Chondrocyte (in vitro differentiated cells): ENCODE results near the gene ATRX. TPM values are rescaled to one million over a fixed set of nuclear protein-coding genes. Genes with fewer than 3 reads are reported as not detected.
"Not testable (repeated sequence)": the region's sequence is repeated elsewhere in the genome, so short reads cannot be mapped to it uniquely, and the experiment has no call there.

Experiments
- DNase-seq: peaks from one replicate; pipeline ENCODE4 v3.0.0; 2021; ENCODE audit warnings: mixed read lengths, low spot score
- H3K27ac Mint-ChIP-seq: one replicate; pipeline ENCODE4 v1.8.0; 2021; ENCODE audit warnings: mild to moderate bottlenecking, moderate library complexity, mixed read lengths; ENCODE audit not compliant: unreplicated experiment
- H3K27me3 Mint-ChIP-seq: 2 replicates; pipeline ENCODE4 v1.8.0; 2021; ENCODE audit warnings: low read depth, mixed read lengths
- H3K36me3 Mint-ChIP-seq: 2 replicates; pipeline ENCODE4 v1.8.0; 2021; ENCODE audit warnings: low read depth, mixed read lengths
- H3K4me1 Mint-ChIP-seq: 2 replicates; pipeline ENCODE4 v1.8.0; 2021; ENCODE audit warnings: low read depth, mild to moderate bottlenecking, mixed read lengths
- H3K4me3 Mint-ChIP-seq: one replicate; pipeline ENCODE4 v1.8.0; 2021; ENCODE audit warnings: mild to moderate bottlenecking, moderate library complexity, mixed read lengths; ENCODE audit not compliant: unreplicated experiment
- H3K9me3 Mint-ChIP-seq: 2 replicates; pipeline ENCODE4 v1.8.0; 2021; ENCODE audit warnings: low read depth, mixed read lengths
- long read RNA-seq: library from polyadenylated mRNA; stranded (forward); transcript quantifications from one replicate; pipeline ENCODE4 v2.0.0, GENCODE V29; 2021
- total RNA-seq: library from RNA; stranded (reverse); gene quantifications from 3 replicates; pipeline ENCODE4 v1.2.1, GENCODE V29; 2021
- TF ChIP-seq, protein P1 (sequence below): fragments of 200-600 bp; sonication (generic); IDR thresholded peaks from 2 replicates; pipeline ENCODE4 v1.5.0; 2021; ENCODE audit warnings: antibody characterized with exemption, mild to moderate bottlenecking, moderate library complexity

Gene ATRX, protein sequence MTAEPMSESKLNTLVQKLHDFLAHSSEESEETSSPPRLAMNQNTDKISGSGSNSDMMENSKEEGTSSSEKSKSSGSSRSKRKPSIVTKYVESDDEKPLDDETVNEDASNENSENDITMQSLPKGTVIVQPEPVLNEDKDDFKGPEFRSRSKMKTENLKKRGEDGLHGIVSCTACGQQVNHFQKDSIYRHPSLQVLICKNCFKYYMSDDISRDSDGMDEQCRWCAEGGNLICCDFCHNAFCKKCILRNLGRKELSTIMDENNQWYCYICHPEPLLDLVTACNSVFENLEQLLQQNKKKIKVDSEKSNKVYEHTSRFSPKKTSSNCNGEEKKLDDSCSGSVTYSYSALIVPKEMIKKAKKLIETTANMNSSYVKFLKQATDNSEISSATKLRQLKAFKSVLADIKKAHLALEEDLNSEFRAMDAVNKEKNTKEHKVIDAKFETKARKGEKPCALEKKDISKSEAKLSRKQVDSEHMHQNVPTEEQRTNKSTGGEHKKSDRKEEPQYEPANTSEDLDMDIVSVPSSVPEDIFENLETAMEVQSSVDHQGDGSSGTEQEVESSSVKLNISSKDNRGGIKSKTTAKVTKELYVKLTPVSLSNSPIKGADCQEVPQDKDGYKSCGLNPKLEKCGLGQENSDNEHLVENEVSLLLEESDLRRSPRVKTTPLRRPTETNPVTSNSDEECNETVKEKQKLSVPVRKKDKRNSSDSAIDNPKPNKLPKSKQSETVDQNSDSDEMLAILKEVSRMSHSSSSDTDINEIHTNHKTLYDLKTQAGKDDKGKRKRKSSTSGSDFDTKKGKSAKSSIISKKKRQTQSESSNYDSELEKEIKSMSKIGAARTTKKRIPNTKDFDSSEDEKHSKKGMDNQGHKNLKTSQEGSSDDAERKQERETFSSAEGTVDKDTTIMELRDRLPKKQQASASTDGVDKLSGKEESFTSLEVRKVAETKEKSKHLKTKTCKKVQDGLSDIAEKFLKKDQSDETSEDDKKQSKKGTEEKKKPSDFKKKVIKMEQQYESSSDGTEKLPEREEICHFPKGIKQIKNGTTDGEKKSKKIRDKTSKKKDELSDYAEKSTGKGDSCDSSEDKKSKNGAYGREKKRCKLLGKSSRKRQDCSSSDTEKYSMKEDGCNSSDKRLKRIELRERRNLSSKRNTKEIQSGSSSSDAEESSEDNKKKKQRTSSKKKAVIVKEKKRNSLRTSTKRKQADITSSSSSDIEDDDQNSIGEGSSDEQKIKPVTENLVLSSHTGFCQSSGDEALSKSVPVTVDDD (N-terminal part only)
- 81.9 to 186 TPM (median 94.7 TPM) in 3 replicates for total RNA-seq
- long read RNA-seq, partial matches to known transcripts, result 9 of 13 reads
- long read RNA-seq, other reads (novel, unspliced or antisense), result 2 of 13 reads

DNA sequence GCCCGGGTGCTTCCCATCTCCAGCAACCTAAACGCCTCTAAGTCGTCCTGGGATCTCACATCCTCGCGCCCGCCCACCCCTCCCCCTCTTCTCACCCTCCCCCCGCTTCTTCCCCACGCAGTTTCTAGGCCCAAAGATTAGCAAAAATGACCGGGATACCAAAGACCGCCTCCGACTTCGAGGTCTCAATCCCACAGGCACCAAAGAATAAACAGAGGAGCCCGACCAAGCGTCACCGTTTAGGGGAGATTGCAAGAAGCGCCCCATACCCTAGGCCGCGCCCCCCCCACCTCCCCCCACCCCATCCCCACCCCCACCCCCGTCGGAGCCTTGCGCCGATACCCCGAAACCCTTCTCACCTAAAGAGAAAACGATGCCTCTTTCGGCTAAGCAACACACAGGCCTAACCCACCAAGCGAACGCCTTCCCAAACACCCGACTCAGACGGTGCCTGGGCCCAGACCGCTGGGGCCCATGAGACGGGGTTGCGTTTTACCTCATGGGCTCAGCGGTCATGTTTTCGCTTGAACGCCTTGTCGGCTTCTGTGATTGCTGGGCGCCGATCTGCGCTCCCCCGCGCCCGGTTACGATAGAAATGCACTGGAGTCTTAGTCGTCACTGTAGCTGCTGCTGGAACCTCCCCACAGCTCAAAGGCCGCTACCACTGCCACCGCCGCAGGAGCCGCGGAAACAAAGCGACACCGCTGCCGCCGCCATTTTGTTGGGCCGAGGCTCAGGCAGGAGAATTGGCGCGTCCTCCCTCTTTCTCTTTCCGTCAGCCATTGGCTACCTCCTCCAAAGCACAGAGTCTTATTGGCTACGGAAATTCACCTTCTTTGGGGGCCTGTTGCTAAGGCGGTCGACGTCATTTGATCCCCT is at the start of gene ATRX:
ATRX (minus strand) TSS at position 731 of the 879 bp plus-strand sequence; CDS start at position 516, 215 bp downstream.
- Mint-ChIP-seq H3K9me3 (no peaks in the 10 kb centered on the region), H3K4me1 (peaks cover 24% of the 10 kb centered on the region), H3K27me3 (no peaks in the 10 kb centered on the region), H3K4me3 (peak within 1 kb of the TSS; percentile 98), H3K36me3 (peaks cover 1% of the 10 kb centered on the region), H3K27ac (peak within 1 kb of the TSS; percentile 100)
- DNase-seq, result peak; percentile 65
- TF ChIP-seq, protein P1, sequence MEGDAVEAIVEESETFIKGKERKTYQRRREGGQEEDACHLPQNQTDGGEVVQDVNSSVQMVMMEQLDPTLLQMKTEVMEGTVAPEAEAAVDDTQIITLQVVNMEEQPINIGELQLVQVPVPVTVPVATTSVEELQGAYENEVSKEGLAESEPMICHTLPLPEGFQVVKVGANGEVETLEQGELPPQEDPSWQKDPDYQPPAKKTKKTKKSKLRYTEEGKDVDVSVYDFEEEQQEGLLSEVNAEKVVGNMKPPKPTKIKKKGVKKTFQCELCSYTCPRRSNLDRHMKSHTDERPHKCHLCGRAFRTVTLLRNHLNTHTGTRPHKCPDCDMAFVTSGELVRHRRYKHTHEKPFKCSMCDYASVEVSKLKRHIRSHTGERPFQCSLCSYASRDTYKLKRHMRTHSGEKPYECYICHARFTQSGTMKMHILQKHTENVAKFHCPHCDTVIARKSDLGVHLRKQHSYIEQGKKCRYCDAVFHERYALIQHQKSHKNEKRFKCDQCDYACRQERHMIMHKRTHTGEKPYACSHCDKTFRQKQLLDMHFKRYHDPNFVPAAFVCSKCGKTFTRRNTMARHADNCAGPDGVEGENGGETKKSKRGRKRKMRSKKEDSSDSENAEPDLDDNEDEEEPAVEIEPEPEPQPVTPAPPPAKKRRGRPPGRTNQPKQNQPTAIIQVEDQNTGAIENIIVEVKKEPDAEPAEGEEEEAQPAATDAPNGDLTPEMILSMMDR, result no peak

DNA sequence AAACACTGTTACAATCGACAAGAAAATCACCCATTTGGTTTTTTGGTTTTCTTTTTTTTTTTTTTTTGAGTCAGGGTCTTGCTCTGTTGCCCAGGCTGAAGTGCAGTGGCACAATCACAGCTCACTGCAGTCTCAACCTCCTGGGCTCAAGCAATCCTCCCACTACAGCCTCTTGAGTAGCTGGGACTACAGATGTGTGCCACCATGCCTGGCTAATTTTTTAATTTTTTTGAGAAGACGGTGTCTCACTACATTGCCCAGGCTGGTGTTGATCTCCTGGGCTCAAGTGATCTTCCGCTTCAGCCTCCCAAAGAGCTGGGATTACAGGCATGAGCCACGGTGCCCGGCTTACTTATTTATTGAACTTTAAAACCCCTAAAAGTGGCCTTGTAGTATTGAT is 45.5 kb upstream of the ATRX start:
- H3K27me3 Mint-ChIP-seq, H3K36me3 Mint-ChIP-seq, DNase-seq, H3K4me1 Mint-ChIP-seq, H3K4me3 Mint-ChIP-seq, H3K27ac Mint-ChIP-seq: not testable (repeated sequence)
- H3K9me3 Mint-ChIP-seq, result peaks cover 15% of the 10 kb centered on the region

DNA sequence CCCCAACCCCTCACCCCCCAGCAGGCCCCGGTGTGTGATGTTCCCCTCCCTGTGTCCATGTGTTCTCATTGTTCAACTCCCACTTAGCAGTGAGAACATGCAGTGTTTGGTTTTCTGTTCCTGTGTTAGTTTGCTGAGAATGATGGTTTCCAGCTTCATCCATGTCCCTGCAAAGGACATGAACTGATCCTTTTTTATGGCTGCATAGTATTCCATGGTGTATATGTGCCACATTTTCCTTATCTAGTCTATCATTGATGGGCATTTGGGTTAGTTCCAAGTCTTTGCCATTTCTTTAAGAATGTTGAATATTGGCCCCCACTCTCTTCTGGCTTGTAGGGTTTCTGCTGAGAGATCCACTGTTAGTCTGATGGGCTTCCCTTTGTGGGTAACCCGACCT is 36.0 kb upstream of the ATRX start:
- not testable (repeated sequence) for H3K27ac Mint-ChIP-seq, H3K27me3 Mint-ChIP-seq, DNase-seq, H3K4me3 Mint-ChIP-seq, H3K4me1 Mint-ChIP-seq
- H3K36me3 Mint-ChIP-seq, result peaks cover 14% of the 10 kb centered on the region
- peaks cover 29% of the 10 kb centered on the region for H3K9me3 Mint-ChIP-seq

DNA sequence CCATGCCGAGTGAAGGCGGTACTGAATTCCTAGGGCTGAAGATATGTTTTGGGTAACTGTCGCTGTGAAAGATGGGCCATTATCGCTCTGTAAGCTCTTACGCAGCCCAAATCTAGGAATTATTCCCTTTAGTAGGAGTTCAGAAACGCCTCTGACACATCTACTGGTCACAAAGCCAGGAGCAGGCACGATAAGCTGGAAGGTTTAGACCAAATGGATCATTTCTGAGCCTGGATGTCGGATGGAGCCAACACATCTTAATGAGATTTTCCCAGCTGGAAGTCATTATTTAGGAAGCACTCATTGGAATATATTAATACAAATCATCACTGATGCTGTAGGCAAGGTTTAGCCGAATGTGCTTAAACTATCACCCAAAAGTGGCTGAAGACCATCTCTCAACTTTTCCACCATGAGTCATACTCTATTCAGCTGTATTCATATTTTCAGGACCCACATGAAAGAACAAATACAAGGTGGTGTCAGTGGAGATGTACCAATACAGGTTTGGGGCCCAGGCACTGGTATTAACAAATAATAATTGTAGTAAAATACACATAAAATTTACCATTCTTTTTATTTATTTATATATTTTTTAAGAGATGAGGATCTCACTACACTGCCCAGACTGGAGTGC is 34.2 kb upstream of the ATRX start:
- TF ChIP-seq, protein P1, result no peak
- Mint-ChIP-seq H3K27me3 (no peaks in the 10 kb centered on the region), H3K27ac (no peak overlapping the region), H3K9me3 (peaks cover 26% of the 10 kb centered on the region), H3K4me1 (no peaks in the 10 kb centered on the region), H3K4me3 (no peak overlapping the region), H3K36me3 (peaks cover 12% of the 10 kb centered on the region)
- no peak for DNase-seq

DNA sequence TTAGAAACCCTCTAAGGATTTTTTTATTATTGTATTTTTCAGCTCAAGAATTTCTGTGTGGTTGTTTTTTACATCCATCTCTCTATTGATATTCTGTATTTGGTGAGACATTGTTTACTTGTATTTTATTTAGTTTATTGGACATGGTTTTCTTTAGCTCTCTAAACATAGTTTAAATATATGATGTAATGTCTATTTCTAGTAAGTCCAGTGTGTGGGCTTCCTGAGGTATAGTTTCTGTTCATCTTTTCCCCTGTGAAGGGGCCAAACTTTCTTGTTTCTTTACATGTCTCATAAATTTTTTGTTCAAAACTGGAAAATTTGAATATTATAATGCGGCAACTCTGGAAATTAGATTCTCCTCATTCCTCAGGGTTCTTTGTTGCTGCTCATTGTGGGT is 28.2 kb upstream of the ATRX start:
- no peaks in the 10 kb centered on the region for H3K36me3 Mint-ChIP-seq
- TF ChIP-seq, protein P1, result no peak
- DNase-seq, result no peak
- peaks cover 17% of the 10 kb centered on the region for H3K9me3 Mint-ChIP-seq
- H3K27ac Mint-ChIP-seq, result no peak overlapping the region
- no peaks in the 10 kb centered on the region for H3K4me1 Mint-ChIP-seq
- no peak overlapping the region for H3K4me3 Mint-ChIP-seq
- H3K27me3 Mint-ChIP-seq, result no peaks in the 10 kb centered on the region
